Osteoblast (primary cell): ENCODE data around the gene HS3ST3B1. TPM values are rescaled to one million over a fixed set of nuclear protein-coding genes. Genes with fewer than 3 reads are reported as not detected.
A peak's percentile ranks its signal among the peaks of the same experiment; 100 is the strongest.

ENCODE experiments used
- DNase-seq: peaks from one replicate; pipeline ENCODE4 v3.0.0; 2011; ENCODE audit warnings: low spot score, mixed read lengths; ENCODE audit not compliant: insufficient read length; ENCODE audit errors: missing footprints
- H2AFZ ChIP-seq: 2 replicates; pipeline ENCODE4 v1.6.0; 2011; ENCODE audit warnings: mild to moderate bottlenecking, low read length
- H3K27ac ChIP-seq: 2 replicates; pipeline ENCODE4 v1.5.1; 2011; ENCODE audit warnings: mild to moderate bottlenecking, low read depth, low read length, moderate library complexity
- H3K27me3 ChIP-seq: 2 replicates; pipeline ENCODE4 v1.6.0; 2012; ENCODE audit warnings: mild to moderate bottlenecking, control low read depth, inconsistent platforms, low read length, moderate library complexity; ENCODE audit not compliant: insufficient read depth
- H3K36me3 ChIP-seq: 2 replicates; pipeline ENCODE4 v1.5.1; 2011; ENCODE audit warnings: mild to moderate bottlenecking, low read length, control low read depth, moderate library complexity; ENCODE audit not compliant: insufficient read depth
- H3K4me1 ChIP-seq: 2 replicates; pipeline ENCODE4 v1.5.1; 2011; ENCODE audit warnings: mild to moderate bottlenecking, low read length, control low read depth, moderate library complexity; ENCODE audit not compliant: insufficient read depth
- H3K4me2 ChIP-seq: 2 replicates; pipeline ENCODE4 v1.6.0; 2011; ENCODE audit warnings: mild to moderate bottlenecking, low read length; ENCODE audit not compliant: insufficient read depth
- H3K4me3 ChIP-seq: fragments of 200-600 bp; sonication (generic); 3 replicates; pipeline ENCODE4 v1.5.1; 2012; ENCODE audit warnings: mild to moderate bottlenecking, low read length, inconsistent platforms; ENCODE audit not compliant: insufficient read depth
- H3K79me2 ChIP-seq: 2 replicates; pipeline ENCODE4 v1.6.0; 2012; ENCODE audit warnings: mild to moderate bottlenecking, low read length, control low read depth, inconsistent platforms; ENCODE audit not compliant: insufficient read depth
- H3K9me3 ChIP-seq: 2 replicates; pipeline ENCODE4 v1.5.1; 2011; ENCODE audit warnings: low read depth, low read length, control low read depth
- H4K20me1 ChIP-seq: 2 replicates; pipeline ENCODE4 v1.6.0; 2012; ENCODE audit warnings: mild to moderate bottlenecking, low read length, control low read depth; ENCODE audit not compliant: insufficient read depth
- total RNA-seq: library from RNA; depleted of rRNA; stranded (reverse); fragments of >200 nt; gene quantifications from 2 replicates; pipeline ENCODE4 v1.2.3, GENCODE V29; 2012
- TF ChIP-seq, protein P1 (sequence below): IDR thresholded peaks from 2 replicates; pipeline ENCODE4 v1.5.1; 2011; ENCODE audit warnings: mild to moderate bottlenecking, low read depth, low read length, moderate library complexity; ENCODE audit errors: extremely low read depth

The HS3ST3B1 gene
- total RNA-seq, 1 donor, result 13.4 TPM

DNA sequence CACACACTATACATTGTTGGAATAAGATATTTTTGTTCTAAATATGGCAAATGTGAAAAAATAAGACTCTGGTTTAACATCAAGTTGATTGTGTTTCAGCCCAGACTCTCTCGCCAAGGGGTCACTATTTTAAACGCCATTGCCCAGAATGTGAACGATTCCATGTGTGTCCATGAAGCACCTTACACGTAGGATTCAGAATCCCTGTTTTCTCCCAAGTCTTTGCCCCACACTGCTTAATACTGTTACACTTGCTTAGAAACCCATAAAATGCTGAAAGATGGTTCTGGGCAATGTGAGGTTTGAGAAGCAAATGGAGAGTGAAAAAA is 7.7 kb downstream of the HS3ST3B1 start:
- Histone ChIP-seq H4K20me1 (peaks cover 8% of the 10 kb centered on the region), H3K79me2 (peaks cover 75% of the 10 kb centered on the region), H3K27me3 (no peaks in the 10 kb centered on the region), H3K27ac (peak overlapping the region; percentile 96), H2AFZ (peak overlapping the region; percentile 64), H3K4me1 (peaks cover 40% of the 10 kb centered on the region), H3K9me3 (no peaks in the 10 kb centered on the region), H3K36me3 (no peaks in the 10 kb centered on the region), H3K4me2 (peak overlapping the region; percentile 83), H3K4me3 (peak overlapping the region; percentile 77)
- TF ChIP-seq, protein P1, sequence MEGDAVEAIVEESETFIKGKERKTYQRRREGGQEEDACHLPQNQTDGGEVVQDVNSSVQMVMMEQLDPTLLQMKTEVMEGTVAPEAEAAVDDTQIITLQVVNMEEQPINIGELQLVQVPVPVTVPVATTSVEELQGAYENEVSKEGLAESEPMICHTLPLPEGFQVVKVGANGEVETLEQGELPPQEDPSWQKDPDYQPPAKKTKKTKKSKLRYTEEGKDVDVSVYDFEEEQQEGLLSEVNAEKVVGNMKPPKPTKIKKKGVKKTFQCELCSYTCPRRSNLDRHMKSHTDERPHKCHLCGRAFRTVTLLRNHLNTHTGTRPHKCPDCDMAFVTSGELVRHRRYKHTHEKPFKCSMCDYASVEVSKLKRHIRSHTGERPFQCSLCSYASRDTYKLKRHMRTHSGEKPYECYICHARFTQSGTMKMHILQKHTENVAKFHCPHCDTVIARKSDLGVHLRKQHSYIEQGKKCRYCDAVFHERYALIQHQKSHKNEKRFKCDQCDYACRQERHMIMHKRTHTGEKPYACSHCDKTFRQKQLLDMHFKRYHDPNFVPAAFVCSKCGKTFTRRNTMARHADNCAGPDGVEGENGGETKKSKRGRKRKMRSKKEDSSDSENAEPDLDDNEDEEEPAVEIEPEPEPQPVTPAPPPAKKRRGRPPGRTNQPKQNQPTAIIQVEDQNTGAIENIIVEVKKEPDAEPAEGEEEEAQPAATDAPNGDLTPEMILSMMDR, result no peak
- peak; percentile 66 for DNase-seq

DNA sequence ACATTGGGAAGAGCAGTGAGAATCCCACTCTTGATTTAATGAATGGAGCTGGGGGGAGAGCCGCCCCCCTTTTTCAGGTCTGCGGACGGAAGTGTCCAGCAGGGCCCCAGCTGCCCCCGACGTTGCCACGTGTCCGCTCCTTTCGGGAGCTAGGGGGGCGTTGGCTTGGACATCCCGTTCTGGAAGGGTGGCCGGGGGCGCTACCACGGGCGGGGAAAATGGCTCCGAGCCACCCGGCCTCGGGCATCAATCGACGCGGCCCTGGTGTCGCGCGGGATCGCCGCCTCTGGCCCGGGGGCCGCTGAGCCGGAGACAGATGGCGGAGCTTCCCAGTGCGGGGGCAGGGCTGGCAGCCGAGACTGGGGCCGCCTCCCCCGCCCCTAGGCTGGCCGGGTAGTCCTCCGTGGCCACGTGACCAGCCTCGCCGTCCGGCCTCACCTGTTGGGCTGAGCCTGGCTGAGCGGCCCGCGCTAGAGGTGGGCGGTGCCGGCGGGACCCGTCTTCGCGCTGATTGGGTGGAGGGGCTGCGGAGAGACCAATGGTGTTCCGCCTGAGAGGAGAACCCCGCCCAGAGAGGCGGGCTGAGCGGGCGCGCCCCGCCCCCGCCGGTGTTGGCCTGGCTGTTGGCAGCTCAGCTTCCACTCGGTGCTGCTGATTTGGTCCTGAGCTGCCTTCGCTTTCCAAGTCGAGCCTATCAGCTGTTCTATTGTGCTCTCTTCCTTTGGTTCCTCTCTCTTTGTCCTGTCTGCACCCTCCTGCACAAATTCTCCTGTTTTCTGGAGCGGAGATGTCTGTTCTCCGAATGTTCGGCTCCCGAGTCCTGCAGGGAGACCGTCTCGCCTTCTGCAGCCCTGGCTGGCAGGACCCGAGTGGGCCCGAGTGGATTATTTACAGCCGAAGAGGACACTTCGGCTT is 8.3 kb downstream of the HS3ST3B1 start:
- peak overlapping the region; percentile 83 for H3K4me2 ChIP-seq
- no peaks in the 10 kb centered on the region for H3K27me3 ChIP-seq
- H4K20me1 ChIP-seq, result peaks cover 8% of the 10 kb centered on the region
- DNase-seq, result peak; percentile 99
- peak overlapping the region; percentile 77 for H3K4me3 ChIP-seq
- H3K79me2 ChIP-seq, result peaks cover 70% of the 10 kb centered on the region
- peaks cover under 1% of the 10 kb centered on the region for H3K36me3 ChIP-seq
- TF ChIP-seq, protein P1, result no peak
- no peaks in the 10 kb centered on the region for H3K9me3 ChIP-seq
- H2AFZ ChIP-seq, result peak overlapping the region; percentile 85
- H3K27ac ChIP-seq, result peak overlapping the region; percentile 96
- peaks cover 39% of the 10 kb centered on the region for H3K4me1 ChIP-seq

DNA sequence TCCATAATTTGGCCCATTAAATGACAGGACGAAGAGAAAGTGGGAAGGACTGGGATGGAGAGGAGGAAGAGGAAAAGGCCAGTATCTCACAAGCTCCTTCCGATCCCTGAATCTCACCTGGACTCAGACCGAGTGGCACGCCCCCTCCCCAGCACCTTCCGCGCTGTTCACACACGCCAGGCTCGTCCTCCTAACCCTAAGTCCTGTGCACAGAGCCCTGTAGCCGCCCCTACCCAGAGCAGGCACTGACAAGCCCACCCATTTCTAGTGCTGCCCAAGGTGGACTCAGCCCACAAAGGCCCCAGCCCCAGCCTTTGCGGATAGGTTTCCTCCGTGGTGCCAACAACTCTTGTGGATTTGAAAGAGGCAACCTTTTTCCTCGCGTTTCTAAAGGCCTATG is 9.2 kb downstream of the HS3ST3B1 start:
- no peaks in the 10 kb centered on the region for H3K27me3 ChIP-seq
- peaks cover 70% of the 10 kb centered on the region for H3K79me2 ChIP-seq
- peaks cover 7% of the 10 kb centered on the region for H3K36me3 ChIP-seq
- TF ChIP-seq, protein P1, result no peak
- no peaks in the 10 kb centered on the region for H3K9me3 ChIP-seq
- peak overlapping the region; percentile 85 for H2AFZ ChIP-seq
- peak overlapping the region; percentile 29 for H3K27ac ChIP-seq
- H3K4me3 ChIP-seq, result peak overlapping the region; percentile 77
- H4K20me1 ChIP-seq, result peaks cover 11% of the 10 kb centered on the region
- peaks cover 37% of the 10 kb centered on the region for H3K4me1 ChIP-seq
- no peak for DNase-seq
- H3K4me2 ChIP-seq, result peak overlapping the region; percentile 83

DNA sequence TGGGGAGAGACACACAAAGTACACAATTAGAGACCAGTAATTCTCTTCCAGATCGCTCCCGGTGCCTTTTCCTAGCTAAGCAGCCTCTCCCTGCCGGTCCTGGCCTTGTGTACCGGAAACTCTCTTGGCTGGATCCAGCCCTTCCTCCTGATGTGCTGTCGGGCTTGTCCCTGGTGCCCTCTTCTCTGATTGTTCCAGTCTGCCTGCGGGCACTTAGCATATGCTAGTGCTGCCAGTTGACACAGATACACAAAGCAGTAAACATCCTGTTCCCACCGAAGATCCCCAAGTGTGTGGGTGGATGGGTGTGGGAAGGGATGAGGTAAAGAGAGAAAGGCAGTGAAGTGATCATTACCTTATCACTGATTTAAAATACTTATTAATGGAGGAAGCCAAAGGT is 9.7 kb downstream of the HS3ST3B1 start:
- Histone ChIP-seq H3K4me3 (no peak overlapping the region), H3K79me2 (peaks cover 68% of the 10 kb centered on the region), H3K27ac (no peak overlapping the region)

More for the DNA sequence above, 9.7 kb downstream of the HS3ST3B1 start:
- Histone ChIP-seq H3K36me3 (peaks cover 11% of the 10 kb centered on the region), H4K20me1 (peaks cover 11% of the 10 kb centered on the region), H3K9me3 (no peaks in the 10 kb centered on the region), H3K4me2 (peak overlapping the region; percentile 83), H2AFZ (no peak overlapping the region), H3K27me3 (no peaks in the 10 kb centered on the region), H3K4me1 (peaks cover 35% of the 10 kb centered on the region)
- DNase-seq, result no peak
- TF ChIP-seq, protein P1, result no peak
